ENCODE results near the gene CAMTA1.
A peak's percentile ranks its signal among the peaks of the same experiment; 100 is the strongest.

CAMTA1 gene

DNA sequence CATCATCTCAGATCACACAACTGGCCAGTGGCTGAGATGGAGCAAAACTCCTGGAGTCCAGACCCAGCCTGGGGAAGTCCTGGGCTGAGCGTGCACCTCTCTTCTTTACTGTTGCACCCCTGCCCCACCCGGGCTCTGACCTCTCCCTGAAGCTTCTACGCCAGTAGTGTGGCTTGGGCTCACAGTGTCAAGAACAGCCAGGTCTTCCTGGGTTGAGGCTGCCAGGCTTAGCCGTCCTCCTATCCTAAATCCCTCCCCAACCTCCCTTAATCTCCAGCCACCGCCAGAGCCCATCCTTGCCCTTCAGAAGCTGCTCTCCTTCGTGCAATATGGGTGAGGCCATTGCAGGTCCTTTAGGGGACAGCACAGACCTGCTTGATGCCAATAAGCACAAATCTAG, 586.7 kb downstream of the CAMTA1 start:
- H3K9me3 ChIP-seq (ENCODE audit: control insufficient read depth, insufficient read depth, low read length): no peaks in the 10 kb centered on the region
- no peaks in the 10 kb centered on the region for H3K27me3 ChIP-seq (ENCODE audit: control insufficient read depth, insufficient read depth, low read length)
- no peak overlapping the region for H3K4me3 ChIP-seq (ENCODE audit: low read depth, low read length)

DNA sequence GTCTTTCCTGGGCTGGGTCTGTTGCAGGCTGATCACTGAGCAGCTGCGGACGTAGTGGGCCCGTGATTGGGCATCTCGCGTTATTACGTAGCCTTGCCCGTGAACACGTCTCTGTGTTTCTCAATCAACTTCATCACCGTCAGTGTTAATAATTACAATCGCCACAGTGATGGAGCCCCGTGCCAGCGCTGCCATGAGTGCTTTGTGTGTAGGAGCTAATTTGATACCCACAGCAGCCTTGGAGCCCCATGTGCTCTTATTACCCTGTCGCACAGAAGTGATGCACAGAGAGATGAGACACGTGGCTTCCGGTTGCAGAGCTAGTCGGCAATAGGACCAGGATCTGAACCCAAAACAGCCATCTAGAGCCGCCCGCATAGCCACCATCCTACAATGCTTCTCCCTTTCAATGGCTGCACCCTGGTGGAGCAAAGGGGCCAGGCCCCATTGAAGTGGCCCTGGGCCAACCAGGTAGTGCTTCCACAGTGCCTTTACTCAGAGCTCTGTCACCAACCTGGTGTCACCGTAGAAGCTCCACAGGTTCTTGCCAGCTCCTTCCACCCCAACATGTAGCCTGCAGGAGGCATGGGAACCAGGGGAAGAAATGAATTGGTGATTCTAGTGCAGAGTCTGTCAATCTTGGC, 587.3 kb downstream of the CAMTA1 start:
- Histone ChIP-seq H3K9me3 (ENCODE audit: control insufficient read depth, insufficient read depth, low read length) (no peaks in the 10 kb centered on the region), H3K27ac (ENCODE audit: low read depth, low read length) (no peak overlapping the region), H3K9ac (ENCODE audit: low read depth, low read length) (no peak overlapping the region), H3K4me3 (ENCODE audit: low read depth, low read length) (no peak overlapping the region), H3K4me1 (ENCODE audit: control insufficient read depth, insufficient read depth, low read length) (no peaks in the 10 kb centered on the region), H3K36me3 (ENCODE audit: control insufficient read depth, insufficient read depth, low read length) (no peaks in the 10 kb centered on the region), H3K27me3 (ENCODE audit: control insufficient read depth, insufficient read depth, low read length) (no peaks in the 10 kb centered on the region)

More for the DNA sequence above, 586.7 kb downstream of the CAMTA1 start:
- no peak overlapping the region for H3K9ac ChIP-seq (ENCODE audit: low read depth, low read length)
- no peaks in the 10 kb centered on the region for H3K4me1 ChIP-seq (ENCODE audit: control insufficient read depth, insufficient read depth, low read length)
- H3K27ac ChIP-seq (ENCODE audit: low read depth, low read length): no peak overlapping the region
- H3K36me3 ChIP-seq (ENCODE audit: control insufficient read depth, insufficient read depth, low read length): no peaks in the 10 kb centered on the region

DNA sequence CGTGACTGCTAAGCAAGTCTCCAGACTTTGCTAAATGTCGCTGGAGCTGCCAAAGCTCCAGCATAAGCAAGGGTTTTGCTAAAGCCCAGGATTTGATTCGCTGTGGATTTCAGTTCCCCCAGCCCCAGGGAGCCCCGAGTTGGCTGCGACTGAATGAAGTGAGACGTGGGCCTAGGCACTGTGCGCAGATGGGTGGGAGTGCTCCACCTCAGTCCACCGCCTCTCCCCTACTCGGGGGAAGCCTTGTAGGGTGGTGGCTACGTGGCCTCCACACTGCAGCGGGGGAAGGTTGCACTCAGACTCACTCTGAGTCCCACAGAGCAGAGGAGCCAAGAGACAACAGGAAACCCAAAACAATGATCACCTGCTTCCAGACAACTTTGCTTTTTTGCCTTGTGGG, 588.0 kb downstream of the CAMTA1 start:
- no peak overlapping the region for H3K27ac ChIP-seq (ENCODE audit: low read depth, low read length)
- no peak overlapping the region for H3K9ac ChIP-seq (ENCODE audit: low read depth, low read length)
- H3K36me3 ChIP-seq (ENCODE audit: control insufficient read depth, insufficient read depth, low read length): no peaks in the 10 kb centered on the region
- no peaks in the 10 kb centered on the region for H3K9me3 ChIP-seq (ENCODE audit: control insufficient read depth, insufficient read depth, low read length)
- H3K4me3 ChIP-seq (ENCODE audit: low read depth, low read length): no peak overlapping the region
- H3K27me3 ChIP-seq (ENCODE audit: control insufficient read depth, insufficient read depth, low read length): no peaks in the 10 kb centered on the region
- H3K4me1 ChIP-seq (ENCODE audit: control insufficient read depth, insufficient read depth, low read length): no peaks in the 10 kb centered on the region

DNA sequence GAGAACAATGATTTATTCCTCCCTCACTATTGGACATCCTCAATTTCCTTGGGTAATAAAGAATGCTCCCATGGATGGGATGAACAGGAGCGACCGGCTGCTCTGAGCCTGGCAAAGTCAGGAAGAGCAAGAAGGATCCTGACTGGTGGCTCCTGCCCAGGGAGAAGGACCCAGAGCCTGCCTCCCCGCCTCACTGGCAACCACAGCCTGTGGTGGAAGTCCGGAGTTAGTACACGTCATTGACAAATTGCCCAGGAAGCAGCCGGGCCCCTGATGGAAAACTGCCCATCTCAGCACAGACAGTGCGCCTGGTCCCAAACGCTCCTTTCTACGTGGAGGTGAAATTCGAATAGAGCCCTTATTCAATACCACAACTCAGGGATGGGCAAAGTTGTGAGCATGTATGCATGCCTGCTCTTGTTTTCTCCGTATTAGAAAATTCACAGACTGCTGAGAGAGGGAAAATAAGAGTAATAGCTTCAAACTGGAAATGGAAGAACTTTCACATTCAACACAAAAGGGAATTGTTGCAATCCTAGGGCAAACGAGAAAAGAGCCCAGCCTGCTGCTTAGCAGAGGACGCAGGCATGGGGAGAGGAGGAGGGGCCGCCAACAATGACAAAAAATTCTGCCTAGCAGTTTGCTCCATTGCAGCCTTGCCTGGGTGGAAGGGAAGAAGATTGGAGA, 588.8 kb downstream of the CAMTA1 start:
- H3K4me1 ChIP-seq (ENCODE audit: control insufficient read depth, insufficient read depth, low read length): peaks cover 4% of the 10 kb centered on the region
- no peak overlapping the region for H3K27ac ChIP-seq (ENCODE audit: low read depth, low read length)
- H3K9me3 ChIP-seq (ENCODE audit: control insufficient read depth, insufficient read depth, low read length): no peaks in the 10 kb centered on the region
- no peaks in the 10 kb centered on the region for H3K36me3 ChIP-seq (ENCODE audit: control insufficient read depth, insufficient read depth, low read length)
- H3K9ac ChIP-seq (ENCODE audit: low read depth, low read length): no peak overlapping the region
- H3K4me3 ChIP-seq (ENCODE audit: low read depth, low read length): no peak overlapping the region
- H3K27me3 ChIP-seq (ENCODE audit: control insufficient read depth, insufficient read depth, low read length): no peaks in the 10 kb centered on the region

DNA sequence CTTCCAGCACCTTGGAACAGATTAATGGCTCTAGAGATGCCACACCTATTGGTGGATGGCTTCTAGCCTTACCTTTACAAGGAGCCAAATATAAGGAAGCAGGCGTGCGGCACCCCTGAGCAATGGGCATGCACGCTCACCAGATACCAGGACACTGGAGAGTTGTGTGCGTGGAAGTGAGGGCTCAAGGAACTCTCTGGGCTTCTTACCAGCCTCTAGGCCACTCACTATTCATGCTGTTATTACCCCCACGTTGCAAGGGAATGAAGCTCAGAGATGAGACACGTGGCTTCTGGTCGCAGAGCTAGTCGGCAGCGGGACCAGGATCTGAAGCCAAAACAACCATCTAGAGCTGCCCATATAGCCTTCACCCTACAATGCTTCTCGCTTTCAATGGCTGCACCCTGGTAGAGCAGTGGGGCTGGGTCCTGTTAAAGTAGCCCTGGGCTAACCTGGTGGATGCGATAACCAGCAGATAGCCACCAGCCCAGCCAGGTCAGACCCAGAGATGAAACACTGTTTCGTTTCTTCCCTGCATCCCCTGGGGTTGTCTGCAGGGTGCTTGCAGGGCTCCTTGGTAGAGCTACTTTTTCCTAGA, 589.4 kb downstream of the CAMTA1 start:
- H3K27me3 ChIP-seq (ENCODE audit: control insufficient read depth, insufficient read depth, low read length): no peaks in the 10 kb centered on the region
- no peaks in the 10 kb centered on the region for H3K9me3 ChIP-seq (ENCODE audit: control insufficient read depth, insufficient read depth, low read length)
- no peak overlapping the region for H3K27ac ChIP-seq (ENCODE audit: low read depth, low read length)
- peaks cover 10% of the 10 kb centered on the region for H3K4me1 ChIP-seq (ENCODE audit: control insufficient read depth, insufficient read depth, low read length)
- H3K9ac ChIP-seq (ENCODE audit: low read depth, low read length): no peak overlapping the region
- H3K36me3 ChIP-seq (ENCODE audit: control insufficient read depth, insufficient read depth, low read length): no peaks in the 10 kb centered on the region
- H3K4me3 ChIP-seq (ENCODE audit: low read depth, low read length): no peak overlapping the region

DNA sequence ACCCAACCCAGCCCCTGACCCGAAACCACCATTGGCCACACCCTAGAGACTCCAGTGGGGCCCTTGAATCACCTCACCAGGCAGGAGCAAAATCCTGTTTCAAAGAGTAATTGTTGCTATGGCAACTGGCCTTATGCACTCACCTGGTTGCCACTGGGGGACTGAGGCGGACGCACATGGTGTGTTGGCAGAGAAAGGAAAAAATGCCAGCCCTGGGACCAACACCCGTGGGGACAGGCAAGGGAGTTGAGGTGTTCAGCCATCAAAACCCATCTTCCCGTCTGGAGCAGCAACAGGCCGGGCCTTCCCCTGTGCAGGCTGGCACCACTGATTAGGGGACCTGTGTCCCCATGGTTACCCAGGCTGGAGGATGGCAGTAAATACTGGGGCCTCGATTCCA, 590.1 kb downstream of the CAMTA1 start:
- Histone ChIP-seq H3K9me3 (ENCODE audit: control insufficient read depth, insufficient read depth, low read length) (no peaks in the 10 kb centered on the region), H3K27me3 (ENCODE audit: control insufficient read depth, insufficient read depth, low read length) (no peaks in the 10 kb centered on the region), H3K4me3 (ENCODE audit: low read depth, low read length) (no peak overlapping the region), H3K4me1 (ENCODE audit: control insufficient read depth, insufficient read depth, low read length) (peaks cover 17% of the 10 kb centered on the region), H3K36me3 (ENCODE audit: control insufficient read depth, insufficient read depth, low read length) (no peaks in the 10 kb centered on the region), H3K27ac (ENCODE audit: low read depth, low read length) (no peak overlapping the region), H3K9ac (ENCODE audit: low read depth, low read length) (no peak overlapping the region)

DNA sequence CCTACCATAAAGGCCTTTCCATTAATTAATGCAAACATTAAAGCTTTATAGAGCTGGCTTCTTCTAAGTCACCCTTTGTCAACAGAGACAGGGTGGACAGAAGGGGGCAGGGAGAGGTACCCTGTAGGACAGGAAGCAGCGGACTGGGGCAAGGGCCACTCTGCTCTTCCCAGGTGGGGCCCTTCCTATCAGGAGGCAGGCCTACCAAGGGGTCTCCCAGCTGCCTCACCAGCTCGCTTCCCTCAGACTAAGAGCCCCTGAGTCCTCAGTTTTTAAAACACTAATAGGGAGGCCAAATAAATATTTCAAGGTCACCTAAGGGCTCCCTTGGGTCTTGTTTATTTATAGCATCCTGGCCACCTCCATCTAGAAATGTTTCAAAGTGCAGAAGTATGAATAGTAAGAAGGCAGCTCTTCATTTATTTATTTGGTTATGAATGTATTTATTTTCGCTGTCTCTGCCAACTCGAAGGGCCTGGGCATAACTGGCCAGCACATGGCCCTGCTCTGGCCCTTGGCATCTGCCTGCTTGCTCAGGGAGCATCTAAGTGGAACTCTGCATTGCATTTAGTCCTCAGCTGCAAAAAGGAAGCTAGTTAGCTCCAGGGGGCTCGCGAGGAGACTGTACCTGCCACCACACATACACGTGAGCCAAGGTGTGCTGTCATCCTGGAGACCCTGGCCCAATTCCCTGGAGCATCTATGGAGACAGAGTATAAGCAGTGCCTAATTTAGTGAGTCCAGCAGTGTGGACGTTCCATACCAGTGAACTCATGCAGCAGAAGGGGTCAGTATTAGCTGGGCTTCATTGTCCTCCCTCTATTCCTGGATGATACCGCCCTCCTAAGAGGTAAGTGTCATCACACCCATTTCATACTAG, 590.8 kb downstream of the CAMTA1 start:
- Histone ChIP-seq H3K4me1 (ENCODE audit: control insufficient read depth, insufficient read depth, low read length) (peaks cover 17% of the 10 kb centered on the region), H3K4me3 (ENCODE audit: low read depth, low read length) (no peak overlapping the region), H3K9ac (ENCODE audit: low read depth, low read length) (no peak overlapping the region), H3K27ac (ENCODE audit: low read depth, low read length) (no peak overlapping the region), H3K36me3 (ENCODE audit: control insufficient read depth, insufficient read depth, low read length) (no peaks in the 10 kb centered on the region), H3K27me3 (ENCODE audit: control insufficient read depth, insufficient read depth, low read length) (no peaks in the 10 kb centered on the region), H3K9me3 (ENCODE audit: control insufficient read depth, insufficient read depth, low read length) (no peaks in the 10 kb centered on the region)

DNA sequence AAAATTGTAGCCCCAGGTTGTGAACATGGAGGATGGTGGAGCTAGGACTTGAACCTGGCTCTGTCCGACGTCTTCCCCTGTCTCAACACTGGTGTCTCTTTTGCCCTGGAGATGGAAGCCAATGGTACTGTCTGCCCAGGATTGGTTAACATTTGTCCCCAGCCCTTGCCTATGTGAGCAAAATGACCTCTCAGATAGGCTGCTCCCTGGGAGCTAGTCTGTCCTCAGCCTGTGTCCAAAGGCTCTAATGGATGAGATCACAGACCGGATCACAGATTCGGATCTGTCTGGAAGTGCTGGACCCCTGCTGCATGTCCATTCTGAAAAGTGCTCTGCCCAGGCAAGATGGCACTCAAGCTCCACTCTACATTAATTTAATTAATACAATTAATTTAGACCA, 591.4 kb downstream of the CAMTA1 start:
- Histone ChIP-seq H3K36me3 (ENCODE audit: control insufficient read depth, insufficient read depth, low read length) (no peaks in the 10 kb centered on the region), H3K9ac (ENCODE audit: low read depth, low read length) (no peak overlapping the region), H3K27ac (ENCODE audit: low read depth, low read length) (no peak overlapping the region), H3K4me3 (ENCODE audit: low read depth, low read length) (no peak overlapping the region), H3K27me3 (ENCODE audit: control insufficient read depth, insufficient read depth, low read length) (no peaks in the 10 kb centered on the region), H3K9me3 (ENCODE audit: control insufficient read depth, insufficient read depth, low read length) (no peaks in the 10 kb centered on the region), H3K4me1 (ENCODE audit: control insufficient read depth, insufficient read depth, low read length) (peaks cover 17% of the 10 kb centered on the region)

DNA sequence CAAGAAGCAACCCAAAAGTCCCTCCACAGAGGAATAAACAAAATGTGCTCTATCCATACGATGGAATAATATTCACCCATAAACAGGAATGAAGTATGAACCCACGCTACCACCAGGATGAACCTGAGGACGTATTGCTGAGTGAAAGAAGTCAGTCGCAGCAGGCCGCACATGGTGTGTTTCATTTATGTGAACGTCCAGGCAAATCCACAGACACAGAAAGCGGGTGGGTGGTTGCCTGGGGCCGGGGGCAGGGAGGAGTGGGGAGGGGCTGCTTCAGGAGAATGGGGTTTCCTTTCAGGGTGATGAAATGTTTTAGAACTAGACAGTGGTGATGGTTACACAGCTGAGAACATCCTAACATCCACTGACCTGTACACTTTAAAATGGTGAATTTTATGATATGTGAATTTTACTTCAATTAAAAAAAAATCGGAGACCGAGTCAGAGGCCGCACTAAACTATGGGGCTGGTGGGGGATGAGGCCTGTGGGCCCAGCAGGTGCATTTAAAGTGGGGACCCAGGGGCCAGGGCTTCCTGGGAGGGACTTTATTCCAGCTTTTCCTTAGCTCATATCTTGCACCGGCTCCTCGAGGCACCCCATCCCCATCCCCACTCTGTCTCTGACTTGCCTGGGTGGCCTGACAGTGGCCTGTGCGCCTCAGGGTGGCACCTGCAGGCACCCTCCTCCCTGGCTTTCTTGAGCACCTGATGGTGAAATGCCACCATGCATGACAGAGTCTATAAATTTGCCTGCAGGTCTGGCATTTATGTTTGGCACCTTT, 593.3 kb downstream of the CAMTA1 start:
- Histone ChIP-seq H3K27ac (ENCODE audit: low read depth, low read length) (no peak overlapping the region), H3K36me3 (ENCODE audit: control insufficient read depth, insufficient read depth, low read length) (no peaks in the 10 kb centered on the region), H3K9me3 (ENCODE audit: control insufficient read depth, insufficient read depth, low read length) (no peaks in the 10 kb centered on the region)

DNA sequence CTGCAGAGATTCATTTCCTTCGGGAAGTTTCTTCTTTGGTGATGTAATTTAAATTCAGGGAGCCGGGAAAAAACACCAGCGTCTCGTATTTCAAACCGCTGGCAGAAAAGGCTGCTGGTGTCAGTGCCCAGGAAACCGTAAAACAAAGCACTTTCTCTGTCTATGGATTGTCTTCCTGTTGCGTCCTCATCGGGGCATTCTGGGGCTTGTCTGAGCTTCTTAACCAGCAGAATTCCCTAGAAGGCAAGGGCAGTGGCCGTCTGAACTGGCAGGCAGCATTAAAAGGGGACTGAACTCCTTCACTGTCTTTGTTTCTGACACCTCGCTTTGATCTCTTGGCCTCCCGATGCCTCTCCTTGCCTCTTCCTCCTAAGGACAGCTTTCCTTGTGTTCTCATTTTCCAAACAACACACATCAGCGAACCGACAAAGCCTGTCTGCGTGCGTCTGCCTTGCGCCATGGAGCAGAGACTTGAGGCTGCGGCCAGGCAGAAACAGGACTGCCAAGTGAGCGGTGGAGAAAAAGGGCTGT, 594.3 kb downstream of the CAMTA1 start:
- Histone ChIP-seq H3K9me3 (ENCODE audit: control insufficient read depth, insufficient read depth, low read length) (no peaks in the 10 kb centered on the region), H3K36me3 (ENCODE audit: control insufficient read depth, insufficient read depth, low read length) (no peaks in the 10 kb centered on the region), H3K4me1 (ENCODE audit: control insufficient read depth, insufficient read depth, low read length) (peaks cover 17% of the 10 kb centered on the region), H3K4me3 (ENCODE audit: low read depth, low read length) (no peak overlapping the region), H3K27ac (ENCODE audit: low read depth, low read length) (peak overlapping the region; percentile 83), H3K27me3 (ENCODE audit: control insufficient read depth, insufficient read depth, low read length) (no peaks in the 10 kb centered on the region), H3K9ac (ENCODE audit: low read depth, low read length) (peak overlapping the region; percentile 52)

More for the DNA sequence above, 593.3 kb downstream of the CAMTA1 start:
- H3K4me1 ChIP-seq (ENCODE audit: control insufficient read depth, insufficient read depth, low read length): peaks cover 17% of the 10 kb centered on the region
- no peaks in the 10 kb centered on the region for H3K27me3 ChIP-seq (ENCODE audit: control insufficient read depth, insufficient read depth, low read length)
- no peak overlapping the region for H3K4me3 ChIP-seq (ENCODE audit: low read depth, low read length)
- peak overlapping the region; percentile 29; the same call in 1 of the 2 replicates for H3K9ac ChIP-seq (ENCODE audit: low read depth, low read length)

All from HUES48 (cell line).